HAP-1 (cell line): ENCODE results near the gene CD244.

Source experiments
- DNase-seq, 2 experiments: peaks; one replicate each; pipeline ENCODE4 v3.0.0-alpha.2; 2016 to 2020; ENCODE audit warnings: low spot score in 2 of 2
- H3K27me3 ChIP-seq: fragments of 250-450 bp; sonication (Bioruptor Pico); 2 replicates; pipeline ENCODE4 v1.5.1; 2020; ENCODE audit warnings: low read depth, mild to moderate bottlenecking, moderate library complexity
- H3K36me3 ChIP-seq: fragments of 250-450 bp; sonication (Bioruptor Pico); replicated peaks from 2 replicates; pipeline ENCODE4 v1.5.1; 2020; ENCODE audit warnings: mild to moderate bottlenecking
- H3K4me1 ChIP-seq: fragments of 250-450 bp; sonication (Bioruptor Pico); 2 replicates; pipeline ENCODE4 v1.5.1; 2020; ENCODE audit warnings: mild to moderate bottlenecking
- H3K4me3 ChIP-seq: fragments of 250-450 bp; sonication (Bioruptor Pico); 2 replicates; pipeline ENCODE4 v1.5.1; 2020; ENCODE audit warnings: mild to moderate bottlenecking, moderate library complexity
- H3K9me3 ChIP-seq: fragments of 250-450 bp; sonication (Bioruptor Pico); 2 replicates; pipeline ENCODE4 v1.5.1; 2020; ENCODE audit warnings: mild to moderate bottlenecking, moderate library complexity
- in situ Hi-C: fragments of 300-500 bp; cut with MboI; formaldehyde crosslinking; loops from 3 replicates; pipeline ENCODE4 v1.14.3; 2020; ENCODE audit warnings: low sequenced_read_pairs, inconsistent platforms, mixed read lengths

The CD244 gene

GRCh38 chr1:160829766-160830165 lies 32.9 kb downstream of the CD244 start:
- H3K9me3 ChIP-seq = no peaks in the 10 kb centered on the region
- no peaks in the 10 kb centered on the region for H3K36me3 ChIP-seq
- no peaks in the 10 kb centered on the region for H3K4me1 ChIP-seq
- H3K4me3 ChIP-seq = no peak overlapping the region
- in situ Hi-C loops = no loop called here
- DNase-seq = no peak
- H3K27me3 ChIP-seq = no peaks in the 10 kb centered on the region

GRCh38 chr1:160827418-160827817 lies 35.3 kb downstream of the CD244 start:
- Histone ChIP-seq H3K9me3 (no peaks in the 10 kb centered on the region), H3K4me1 (no peaks in the 10 kb centered on the region), H3K36me3 (no peaks in the 10 kb centered on the region), H3K27me3 (no peaks in the 10 kb centered on the region), H3K4me3 (no peak overlapping the region)
- no peak for DNase-seq
- in situ Hi-C loops = no loop called here

GRCh38 chr1:160826546-160826945 lies 36.1 kb downstream of the CD244 start:
- in situ Hi-C loops = no loop called here
- Histone ChIP-seq H3K36me3 (no peaks in the 10 kb centered on the region), H3K9me3 (no peaks in the 10 kb centered on the region), H3K4me1 (no peaks in the 10 kb centered on the region), H3K4me3 (no peak overlapping the region), H3K27me3 (no peaks in the 10 kb centered on the region)
- no peak for DNase-seq

- Histone ChIP-seq H3K9me3 (no peaks in the 10 kb centered on the region), H3K27me3 (no peaks in the 10 kb centered on the region), H3K4me1 (no peaks in the 10 kb centered on the region), H3K36me3 (no peaks in the 10 kb centered on the region), H3K4me3 (no peak overlapping the region)
- DNase-seq = no peak
- in situ Hi-C loops = no loop called here
Observed at GRCh38 chr1:160823296-160823695, 39.4 kb downstream of the CD244 start.

GRCh38 chr1:160821627-160822026 lies 41.1 kb downstream of the CD244 start:
- no peaks in the 10 kb centered on the region for H3K9me3 ChIP-seq
- no peaks in the 10 kb centered on the region for H3K27me3 ChIP-seq
- DNase-seq = no peak
- H3K4me3 ChIP-seq = no peak overlapping the region
- H3K4me1 ChIP-seq = peaks cover 2% of the 10 kb centered on the region; the same call in 1 of the 2 replicates
- in situ Hi-C loops = no loop called here
- no peaks in the 10 kb centered on the region for H3K36me3 ChIP-seq

- Histone ChIP-seq H3K36me3 (no peaks in the 10 kb centered on the region), H3K9me3 (no peaks in the 10 kb centered on the region), H3K4me1 (peaks cover 2% of the 10 kb centered on the region; the same call in 1 of the 2 replicates), H3K4me3 (no peak overlapping the region), H3K27me3 (no peaks in the 10 kb centered on the region)
- no peak for DNase-seq
- in situ Hi-C loops = no loop called here
Observed at GRCh38 chr1:160819186-160819585, 43.5 kb downstream of the CD244 start.

- Histone ChIP-seq H3K9me3 (no peaks in the 10 kb centered on the region), H3K4me3 (no peak overlapping the region), H3K4me1 (peaks cover 2% of the 10 kb centered on the region; the same call in 1 of the 2 replicates), H3K36me3 (no peaks in the 10 kb centered on the region), H3K27me3 (no peaks in the 10 kb centered on the region)
- peak in 1 of 2 experiments; percentile 20 for DNase-seq
- in situ Hi-C loops = no loop called here
Observed at GRCh38 chr1:160818207-160818937, 44.3 kb downstream of the CD244 start.

GRCh38 chr1:160814856-160815255 lies 47.8 kb downstream of the CD244 start:
- DNase-seq = no peak
- in situ Hi-C loops = no loop called here
- Histone ChIP-seq H3K4me3 (no peak overlapping the region), H3K27me3 (no peaks in the 10 kb centered on the region), H3K36me3 (no peaks in the 10 kb centered on the region), H3K9me3 (no peaks in the 10 kb centered on the region), H3K4me1 (peaks cover 20% of the 10 kb centered on the region)

DNA sequence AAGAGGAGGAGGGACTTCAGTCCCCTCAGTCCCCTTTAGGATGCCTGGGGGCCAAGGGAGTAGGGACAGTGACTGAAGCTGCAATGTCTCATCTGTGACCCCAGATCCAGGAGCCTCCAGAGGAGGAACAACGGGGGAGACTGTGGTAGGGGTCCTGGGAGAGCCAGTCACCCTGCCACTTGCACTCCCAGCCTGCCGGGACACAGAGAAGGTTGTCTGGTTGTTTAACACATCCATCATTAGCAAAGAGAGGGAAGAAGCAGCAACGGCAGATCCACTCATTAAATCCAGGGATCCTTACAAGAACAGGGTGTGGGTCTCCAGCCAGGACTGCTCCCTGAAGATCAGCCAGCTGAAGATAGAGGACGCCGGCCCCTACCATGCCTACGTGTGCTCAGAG lies 48.4 kb downstream of the CD244 start:
- Histone ChIP-seq H3K9me3 (no peaks in the 10 kb centered on the region), H3K4me3 (no peak overlapping the region), H3K36me3 (no peaks in the 10 kb centered on the region), H3K4me1 (peaks cover 25% of the 10 kb centered on the region), H3K27me3 (no peaks in the 10 kb centered on the region)
- no peak for DNase-seq
- in situ Hi-C loops = no loop called here

- Histone ChIP-seq H3K27me3 (no peaks in the 10 kb centered on the region), H3K4me1 (peaks cover 25% of the 10 kb centered on the region), H3K4me3 (no peak overlapping the region), H3K36me3 (no peaks in the 10 kb centered on the region), H3K9me3 (no peaks in the 10 kb centered on the region)
- no peak for DNase-seq
- in situ Hi-C loops = no loop called here
Observed at GRCh38 chr1:160813215-160813614, 49.5 kb downstream of the CD244 start.

DNA sequence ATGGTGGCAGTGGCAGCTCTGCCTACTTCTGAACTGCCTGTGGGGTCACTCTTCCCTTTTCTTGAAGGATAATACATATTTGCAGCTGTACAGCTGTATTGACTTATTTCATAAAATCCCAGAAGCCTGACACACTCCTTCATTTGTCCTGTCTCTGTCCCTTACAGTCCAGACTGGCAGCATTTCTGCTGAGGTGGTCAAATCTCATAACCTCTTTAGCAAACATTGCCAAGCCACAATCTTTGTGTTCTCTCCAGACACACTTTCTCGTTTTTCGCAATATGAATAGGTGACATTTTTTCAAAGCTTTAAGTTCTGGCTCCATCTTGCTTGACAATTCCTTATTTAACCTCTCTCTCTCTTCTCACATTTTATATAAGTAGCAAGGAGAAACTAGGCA lies 51.5 kb downstream of the CD244 start:
- H3K4me1 ChIP-seq = peaks cover 23% of the 10 kb centered on the region
- DNase-seq = no peak
- H3K27me3 ChIP-seq = no peaks in the 10 kb centered on the region
- in situ Hi-C loops = no loop called here
- H3K9me3 ChIP-seq = peaks cover 2% of the 10 kb centered on the region; the same call in 1 of the 2 replicates
- H3K4me3 ChIP-seq = no peak overlapping the region
- H3K36me3 ChIP-seq = no peaks in the 10 kb centered on the region

GRCh38 chr1:160810486-160810885 lies 52.2 kb downstream of the CD244 start:
- Histone ChIP-seq H3K4me1 (peaks cover 23% of the 10 kb centered on the region), H3K36me3 (no peaks in the 10 kb centered on the region), H3K9me3 (peaks cover 2% of the 10 kb centered on the region; the same call in 1 of the 2 replicates), H3K27me3 (no peaks in the 10 kb centered on the region), H3K4me3 (no peak overlapping the region)
- peak in 1 of 2 experiments; percentile 91 for DNase-seq
- in situ Hi-C loops = no loop called here

DNA sequence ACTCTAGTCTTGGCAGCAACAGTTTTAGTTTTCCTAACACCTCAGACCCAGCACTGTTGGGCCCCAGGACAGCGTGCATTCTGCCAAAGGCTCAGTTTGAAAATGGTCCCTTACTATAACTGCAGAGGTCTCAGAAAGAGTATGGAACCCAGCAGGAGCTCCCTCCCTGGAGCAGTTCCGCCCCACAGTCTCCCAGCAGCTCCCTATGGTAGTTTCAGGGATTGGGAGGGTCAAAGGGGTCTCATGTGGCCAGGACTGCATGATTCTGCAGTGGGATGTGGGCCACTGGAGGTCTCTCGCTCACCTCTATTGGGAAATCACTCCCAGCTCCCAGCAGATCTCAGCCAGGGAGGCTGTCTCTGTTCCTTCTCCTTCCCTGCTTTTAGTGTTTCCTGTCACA lies 54.4 kb downstream of the CD244 start:
- Histone ChIP-seq H3K27me3 (no peaks in the 10 kb centered on the region), H3K4me1 (peaks cover 23% of the 10 kb centered on the region), H3K9me3 (peaks cover 5% of the 10 kb centered on the region; the same call in 1 of the 2 replicates), H3K36me3 (no peaks in the 10 kb centered on the region), H3K4me3 (no peak overlapping the region)
- no peak for DNase-seq
- in situ Hi-C loops = no loop called here

DNA sequence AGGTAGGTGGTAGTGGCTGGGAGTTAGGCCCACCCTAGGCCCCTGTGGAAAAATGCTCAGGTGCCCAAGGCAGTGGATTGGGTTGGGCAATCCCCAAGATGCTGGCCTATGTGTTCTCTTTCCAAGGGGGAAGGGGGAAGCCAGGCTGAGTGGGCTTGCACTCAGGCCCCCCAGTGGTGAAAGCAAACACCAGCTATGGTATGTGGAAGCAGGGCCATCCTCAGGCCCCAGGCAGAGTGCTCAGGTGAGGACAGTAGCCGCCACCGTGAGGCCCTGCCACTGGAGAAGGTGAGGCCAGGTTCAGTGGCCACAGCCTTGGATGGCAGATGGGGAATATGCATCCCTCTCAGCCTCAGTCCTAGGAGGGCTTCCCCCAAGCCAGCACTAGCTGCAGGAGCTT lies 54.9 kb downstream of the CD244 start:
- Histone ChIP-seq H3K4me3 (no peak overlapping the region), H3K27me3 (no peaks in the 10 kb centered on the region), H3K36me3 (no peaks in the 10 kb centered on the region), H3K4me1 (peaks cover 23% of the 10 kb centered on the region), H3K9me3 (peaks cover 5% of the 10 kb centered on the region; the same call in 1 of the 2 replicates)
- in situ Hi-C loops = no loop called here
- no peak for DNase-seq

DNA sequence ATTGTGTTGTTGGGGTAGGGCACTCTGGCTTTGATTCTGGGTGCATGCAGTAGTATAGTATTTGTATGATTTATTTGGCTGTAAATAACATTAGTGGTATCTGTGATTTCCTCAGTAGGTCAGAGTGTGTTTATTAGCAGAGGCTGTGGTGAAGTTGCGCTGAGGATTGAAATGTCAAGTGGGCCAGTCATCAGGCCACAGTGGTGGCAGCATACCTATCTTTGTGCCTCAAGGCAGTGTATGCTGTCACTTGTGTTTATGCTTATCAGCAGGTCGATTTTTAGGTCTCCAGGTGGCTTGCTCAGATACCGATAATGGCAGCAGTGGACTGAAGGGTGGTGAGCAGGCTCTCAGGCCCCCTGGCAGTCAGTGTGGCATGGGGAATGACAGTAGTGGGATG lies 55.4 kb downstream of the CD244 start:
- no peaks in the 10 kb centered on the region for H3K27me3 ChIP-seq
- no peaks in the 10 kb centered on the region for H3K36me3 ChIP-seq
- DNase-seq = no peak
- no peak overlapping the region for H3K4me3 ChIP-seq
- in situ Hi-C loops = no loop called here
- H3K9me3 ChIP-seq = peaks cover 5% of the 10 kb centered on the region; the same call in 1 of the 2 replicates
- peaks cover 23% of the 10 kb centered on the region for H3K4me1 ChIP-seq
